K562 (cell line): ENCODE results near the gene CCDC90B. TPM values are rescaled to one million over a fixed set of nuclear protein-coding genes. Genes with fewer than 3 reads are reported as not detected.

Experiments used
- ELF2 ChIP-seq: fragments of 250-450 bp; sonication (Bioruptor Pico); IDR thresholded peaks from 2 replicates; pipeline ENCODE4 v1.5.0; 2021; ENCODE audit warnings: mild to moderate bottlenecking
- NR2C2 ChIP-seq, 2 experiments: fragments of 200-800 bp in 1 of 2; sonication (Bioruptor generic) in 1 of 2; sonication (generic) in 1 of 2; formaldehyde crosslinking in 1 of 2; IDR thresholded peaks; 2 replicates each; pipeline versions ENCODE4 v1.6.1 to v1.8.0; 2016 to 2022; ENCODE audit warnings: mild to moderate bottlenecking in 1 of 2, missing compliant biosample characterization in 1 of 2, missing genetic modification characterization in 1 of 2, missing genetic modification reagents in 1 of 2
- YY1 ChIP-seq, 3 experiments: IDR thresholded peaks; 2 replicates each; pipeline ENCODE4 v1.6.1; 2011; ENCODE audit warnings: low read length in 2 of 3, mild to moderate bottlenecking in 2 of 3, moderate library complexity in 2 of 3, borderline replicate concordance in 1 of 3, control low read depth in 1 of 3, low read depth in 1 of 3; ENCODE audit not compliant: insufficient read depth in 3 of 3, insufficient replicate concordance in 2 of 3, control insufficient read depth in 1 of 3, insufficient read length in 1 of 3; ENCODE audit errors: extremely low read depth in 1 of 3
- polyA plus RNA-seq, 8 experiments: library from polyadenylated mRNA; depleted of rRNA in 4 of 8; stranded (reverse) in 5 of 8; unstranded in 3 of 8; fragments of >200 nt; fragmentation: Nextera tagmentation in 2 of 8; fragmentation: Illumina TruSeq in 1 of 8; extraction: Ambion mirVana in 2 of 8; extraction: Trizol in 1 of 8; gene quantifications; 2 replicates each; pipeline versions ENCODE4 v1.2.1 to v1.2.3, GENCODE V29; 2011 to 2014; ENCODE audit warnings: inconsistent platforms in 1 of 8, missing spikeins in 1 of 8
- total RNA-seq, 7 experiments: library from RNA; depleted of rRNA in 6 of 7; stranded (reverse); fragments of >200 nt in 6 of 7; fragmentation: Illumina TruSeq in 2 of 7; extraction: Trizol in 2 of 7; gene quantifications; 2 replicates each; pipeline versions ENCODE4 v1.2.1 to v1.2.3, GENCODE V29; 2011 to 2021; ENCODE audit warnings: low replicate concordance in 1 of 7
- TF ChIP-seq, protein P1 (sequence below), 2 experiments: fragments of 450-650 bp; formaldehyde crosslinking in 1 of 2; IDR thresholded peaks; 2 replicates each; pipeline versions ENCODE4 v1.4.0 to v1.6.1; 2014 to 2020; ENCODE audit warnings: mild to moderate bottlenecking in 2 of 2, borderline replicate concordance in 1 of 2, low read depth in 1 of 2

The CCDC90B gene
- total and polyA plus RNA-seq, 9 of the 15 experiments (the other 6 are each of a cell fraction or from before 2014, with no cell fraction given), result 26.6 to 63.6 (median 51.8) TPM

DNA sequence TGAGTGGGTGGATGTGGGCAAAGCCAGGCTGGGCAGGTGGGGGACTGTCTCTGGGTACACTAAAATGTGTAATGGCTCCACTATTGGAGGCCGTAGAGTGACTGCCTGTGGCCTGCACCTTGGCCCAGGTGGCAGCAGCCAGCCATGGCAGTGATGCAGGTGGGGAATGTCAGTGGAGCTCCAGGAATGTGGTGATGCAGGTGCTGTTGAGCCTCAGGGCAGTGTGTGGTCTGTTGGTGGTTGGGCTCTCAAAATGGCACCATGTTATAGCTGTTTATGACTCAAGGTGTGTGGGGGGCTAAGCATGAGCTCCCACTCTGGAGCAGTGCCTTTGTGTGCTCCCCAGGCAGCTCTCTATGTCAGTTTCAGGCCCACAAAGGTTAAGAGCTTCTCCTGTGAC is 40.2 kb upstream of the CCDC90B start (continued):
- TF ChIP-seq, protein P1, sequence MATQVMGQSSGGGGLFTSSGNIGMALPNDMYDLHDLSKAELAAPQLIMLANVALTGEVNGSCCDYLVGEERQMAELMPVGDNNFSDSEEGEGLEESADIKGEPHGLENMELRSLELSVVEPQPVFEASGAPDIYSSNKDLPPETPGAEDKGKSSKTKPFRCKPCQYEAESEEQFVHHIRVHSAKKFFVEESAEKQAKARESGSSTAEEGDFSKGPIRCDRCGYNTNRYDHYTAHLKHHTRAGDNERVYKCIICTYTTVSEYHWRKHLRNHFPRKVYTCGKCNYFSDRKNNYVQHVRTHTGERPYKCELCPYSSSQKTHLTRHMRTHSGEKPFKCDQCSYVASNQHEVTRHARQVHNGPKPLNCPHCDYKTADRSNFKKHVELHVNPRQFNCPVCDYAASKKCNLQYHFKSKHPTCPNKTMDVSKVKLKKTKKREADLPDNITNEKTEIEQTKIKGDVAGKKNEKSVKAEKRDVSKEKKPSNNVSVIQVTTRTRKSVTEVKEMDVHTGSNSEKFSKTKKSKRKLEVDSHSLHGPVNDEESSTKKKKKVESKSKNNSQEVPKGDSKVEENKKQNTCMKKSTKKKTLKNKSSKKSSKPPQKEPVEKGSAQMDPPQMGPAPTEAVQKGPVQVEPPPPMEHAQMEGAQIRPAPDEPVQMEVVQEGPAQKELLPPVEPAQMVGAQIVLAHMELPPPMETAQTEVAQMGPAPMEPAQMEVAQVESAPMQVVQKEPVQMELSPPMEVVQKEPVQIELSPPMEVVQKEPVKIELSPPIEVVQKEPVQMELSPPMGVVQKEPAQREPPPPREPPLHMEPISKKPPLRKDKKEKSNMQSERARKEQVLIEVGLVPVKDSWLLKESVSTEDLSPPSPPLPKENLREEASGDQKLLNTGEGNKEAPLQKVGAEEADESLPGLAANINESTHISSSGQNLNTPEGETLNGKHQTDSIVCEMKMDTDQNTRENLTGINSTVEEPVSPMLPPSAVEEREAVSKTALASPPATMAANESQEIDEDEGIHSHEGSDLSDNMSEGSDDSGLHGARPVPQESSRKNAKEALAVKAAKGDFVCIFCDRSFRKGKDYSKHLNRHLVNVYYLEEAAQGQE (IDR thresholded peaks at IDR 0.05; ENCODE audit: borderline replicate concordance), result no peak
- TF ChIP-seq, protein P1 (CRISPR knock-in tag; IDR thresholded peaks at IDR 0.05; ENCODE audit: low read depth), result no peak
- TF ChIP-seq ELF2 (CRISPR knock-in tag) (no peak), NR2C2 (CRISPR knock-in tag; IDR thresholded peaks at IDR 0.05) (no peak), NR2C2 (tag; IDR thresholded peaks at IDR 0.05) (no peak), YY1 (IDR thresholded peaks at IDR 0.05; ENCODE audit: borderline replicate concordance in 1 of 3, control insufficient read depth in 1 of 3, extremely low read depth in 1 of 3, insufficient read depth in 3 of 3, insufficient read length in 1 of 3, insufficient replicate concordance in 2 of 3, low read depth in 1 of 3, low read length in 2 of 3) (no peak)
